Medulla oblongata (tissue), 1 donor: ENCODE results near the gene FOXI1.

Experiments
- DNase-seq: peaks from one replicate; pipeline ENCODE4 v3.0.0-alpha.2; 2015; ENCODE audit errors: extremely low spot score

The FOXI1 gene

DNA sequence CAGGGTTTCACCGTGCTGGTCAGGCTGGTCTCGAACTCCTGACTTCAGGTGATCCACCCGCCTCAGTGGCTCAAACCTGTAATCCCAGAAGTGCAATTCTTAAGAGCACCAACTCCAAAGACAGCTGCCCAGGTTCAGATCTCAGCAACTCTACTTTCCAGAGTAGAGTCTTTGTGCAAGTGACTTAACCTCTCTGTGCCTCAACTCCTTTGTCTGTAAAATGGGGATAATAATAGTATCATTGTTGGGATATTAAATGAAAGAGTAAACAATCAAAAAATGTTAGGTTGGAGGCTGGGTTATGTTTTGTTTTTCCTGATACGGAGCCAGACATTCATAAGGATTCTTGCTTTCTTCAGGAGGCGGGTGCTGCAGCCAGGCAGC is 45.0 kb downstream of the FOXI1 start:
- DNase-seq: no peak

GRCh38 chr5:170151097-170151831 is 45.6 kb downstream of the FOXI1 start:
- no peak for DNase-seq

DNA sequence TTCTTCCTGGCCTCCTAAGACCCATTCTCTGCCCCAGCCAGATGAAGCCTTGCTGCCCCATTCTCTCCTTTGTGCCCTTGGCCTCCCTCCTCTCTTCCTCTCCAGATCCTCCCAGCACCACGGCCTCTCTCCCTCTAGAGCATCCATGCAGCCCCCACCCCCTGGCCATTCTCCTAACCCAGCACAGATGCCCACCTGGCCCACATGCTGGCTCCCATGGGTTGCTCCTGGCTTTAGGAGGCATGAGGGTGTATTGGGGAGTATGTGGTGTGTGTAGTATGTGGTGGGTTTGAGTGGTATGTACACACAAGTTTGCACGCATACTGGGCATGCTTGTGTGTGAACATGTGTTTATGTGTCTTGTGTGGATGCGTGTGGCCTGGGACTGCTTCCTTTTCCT is 47.1 kb downstream of the FOXI1 start:
- no peak for DNase-seq

GRCh38 chr5:170154297-170154696 is 48.6 kb downstream of the FOXI1 start:
- no peak for DNase-seq

DNA sequence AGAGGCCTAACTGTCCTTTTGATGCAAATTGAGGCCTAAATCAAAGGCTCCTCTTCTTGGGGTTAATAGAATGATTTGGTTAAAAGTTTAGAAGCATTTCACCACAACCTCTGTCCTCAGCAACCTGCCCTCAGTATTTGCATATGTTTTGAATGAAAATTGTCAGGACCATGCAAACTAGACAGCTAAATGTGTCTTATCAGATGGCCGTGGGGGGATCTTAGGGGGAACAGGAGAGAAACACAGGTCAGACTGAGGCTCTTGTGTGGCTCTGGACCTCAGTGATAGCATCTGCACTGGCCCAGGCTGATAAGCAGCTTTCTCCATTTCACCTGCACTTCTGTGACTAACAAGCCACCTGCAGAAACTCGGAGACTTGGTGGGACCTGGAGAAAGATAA is 49.0 kb downstream of the FOXI1 start:
- DNase-seq: no peak

- no peak for DNase-seq
Measured at GRCh38 chr5:170155771-170156170, 50.1 kb downstream of the FOXI1 start.

DNA sequence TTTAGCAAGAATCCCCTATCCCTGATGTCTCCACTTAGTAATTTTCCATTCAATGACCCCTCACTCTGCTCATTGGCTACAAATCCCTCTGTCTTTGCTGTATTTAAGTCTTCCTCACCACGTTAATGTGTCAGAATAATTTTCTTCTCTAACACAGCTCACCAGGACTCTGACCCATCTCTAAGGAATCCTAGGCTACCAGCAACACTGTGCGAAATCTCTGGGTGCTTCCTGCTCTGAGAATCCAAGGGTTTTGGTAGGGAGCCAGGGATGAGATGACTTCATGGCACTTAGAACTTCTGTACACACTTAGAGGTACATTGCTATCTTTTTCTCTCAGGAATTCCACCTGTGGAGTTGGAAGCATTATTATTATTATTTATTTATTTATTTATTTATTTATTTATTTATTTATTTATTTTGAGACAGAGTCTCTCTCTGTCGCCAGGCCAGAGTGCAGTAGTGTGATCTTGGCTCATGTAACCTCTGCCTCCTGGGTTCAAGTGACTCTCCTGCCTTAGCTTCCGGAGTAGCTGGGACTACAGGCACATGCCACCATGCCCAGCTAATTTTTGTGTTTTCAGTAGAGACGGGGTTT is 53.5 kb downstream of the FOXI1 start:
- DNase-seq: no peak
